Measurements from ENCODE around the gene LRFN3.
"Not testable (repeated sequence)": the region's sequence is repeated elsewhere in the genome, so short reads cannot be mapped to it uniquely, and the experiment has no call there.

LRFN3 gene

DNA sequence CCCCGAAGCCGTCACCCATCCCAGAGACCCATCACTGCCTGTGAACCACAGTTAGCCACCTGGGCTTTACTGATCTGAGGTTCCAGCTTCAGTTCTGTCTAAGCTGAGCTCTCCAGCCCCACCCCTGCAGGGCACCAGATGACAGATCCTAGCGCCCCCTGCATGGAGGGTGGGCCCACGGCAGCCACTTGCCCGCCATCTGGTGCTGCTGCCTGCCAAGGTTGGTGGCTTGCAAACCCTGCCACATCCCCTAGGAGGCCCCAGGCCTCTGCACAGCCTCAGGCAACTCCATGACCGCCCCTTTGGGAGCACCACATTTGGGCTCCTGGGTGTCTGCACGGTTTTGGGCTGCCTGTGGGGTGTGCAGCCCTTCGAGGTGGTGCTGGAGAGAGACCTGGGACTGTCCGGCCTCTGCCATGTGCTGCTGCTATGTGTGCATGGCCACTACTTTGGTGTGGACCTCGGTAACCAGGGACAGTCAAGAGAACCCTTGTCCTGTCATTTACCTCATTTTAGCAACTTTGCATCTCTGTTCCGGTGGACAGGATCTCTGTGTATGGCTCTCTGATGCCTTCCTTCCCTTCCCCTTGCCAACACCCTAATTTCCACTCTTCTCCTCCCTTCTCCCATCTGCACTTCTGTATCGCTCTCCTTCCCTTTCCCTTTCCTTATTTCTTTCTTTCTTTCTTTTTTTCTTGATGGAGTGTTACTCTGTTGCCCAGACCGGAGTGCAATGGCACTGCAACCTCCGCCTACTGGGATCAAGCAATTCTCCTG is 41.5 kb downstream of the LRFN3 start:
- peak in 1 of 5 donors; percentile 28 for DNase-seq

DNA sequence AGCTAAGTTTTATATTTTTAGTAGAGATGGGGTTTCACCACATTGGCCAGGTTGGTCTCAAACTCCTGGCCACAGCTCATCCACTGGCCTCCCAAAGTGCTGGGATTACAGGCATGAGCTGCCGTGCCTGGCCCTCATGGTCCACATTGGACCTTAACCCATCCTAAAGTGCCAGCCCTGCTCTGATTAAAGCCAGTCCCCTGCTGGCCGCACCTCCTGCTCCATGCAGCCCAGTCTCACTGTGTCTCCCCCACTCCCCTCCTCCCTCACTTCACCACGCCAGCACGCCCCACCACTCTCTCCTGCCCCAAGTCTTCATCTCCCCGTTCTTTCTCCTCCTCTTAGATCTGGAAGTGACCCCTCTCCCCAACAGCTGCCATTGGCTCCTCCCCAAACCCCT is 42.1 kb downstream of the LRFN3 start:
- DNase-seq, result no peak

DNA sequence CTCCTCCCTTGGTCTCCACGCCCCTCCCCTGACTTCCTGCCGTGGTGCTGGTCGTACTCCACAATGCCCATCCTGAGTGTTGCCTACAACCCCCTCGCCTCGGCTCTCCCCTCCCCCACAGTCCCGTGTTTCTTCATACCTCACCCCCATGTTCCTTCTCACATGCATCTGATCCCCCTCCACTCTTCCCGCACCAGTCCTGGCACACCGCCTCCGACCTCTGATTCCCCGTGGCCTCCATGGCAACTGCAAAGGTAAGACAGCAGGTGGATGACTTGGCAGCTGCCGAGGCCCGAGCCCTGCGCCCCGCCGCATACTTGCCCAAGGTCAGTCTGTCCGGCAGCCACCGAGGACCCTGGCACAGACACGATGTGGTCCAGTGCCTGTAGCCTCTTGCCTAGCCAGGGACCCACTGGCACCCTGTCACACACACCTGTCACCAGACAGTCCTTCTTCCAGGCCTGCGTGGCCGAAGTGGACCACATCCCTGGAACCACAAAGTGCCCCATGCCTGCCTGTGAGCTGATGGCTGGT is 42.7 kb downstream of the LRFN3 start:
- no peak for DNase-seq

GRCh38 chr19:35980997-35981396 is 44.8 kb downstream of the LRFN3 start:
- DNase-seq, result not testable (repeated sequence)

DNA sequence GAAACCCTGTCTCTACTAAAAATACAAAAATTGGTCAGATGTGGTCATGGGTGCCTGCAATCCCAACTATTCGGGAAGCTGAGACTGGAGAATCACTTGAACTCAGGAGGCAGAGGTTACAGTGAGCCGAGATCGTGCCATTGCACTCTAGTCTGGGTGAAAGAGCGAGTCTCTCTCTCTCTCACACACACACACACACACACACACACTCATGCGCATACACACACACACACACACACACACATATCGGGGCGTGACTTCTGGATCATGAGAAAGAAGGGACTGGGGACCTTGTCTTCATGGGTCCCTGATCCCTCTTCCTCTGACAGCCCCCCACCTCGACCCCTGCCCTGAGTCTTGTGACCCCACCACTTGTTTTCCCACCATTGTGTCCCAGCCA is 47.0 kb downstream of the LRFN3 start:
- DNase-seq, result no peak

GRCh38 chr19:35986111-35986510 is 49.9 kb downstream of the LRFN3 start:
- DNase-seq, result no peak

- no peak for DNase-seq
Measured at GRCh38 chr19:35986664-35987570, 50.7 kb downstream of the LRFN3 start.

DNA sequence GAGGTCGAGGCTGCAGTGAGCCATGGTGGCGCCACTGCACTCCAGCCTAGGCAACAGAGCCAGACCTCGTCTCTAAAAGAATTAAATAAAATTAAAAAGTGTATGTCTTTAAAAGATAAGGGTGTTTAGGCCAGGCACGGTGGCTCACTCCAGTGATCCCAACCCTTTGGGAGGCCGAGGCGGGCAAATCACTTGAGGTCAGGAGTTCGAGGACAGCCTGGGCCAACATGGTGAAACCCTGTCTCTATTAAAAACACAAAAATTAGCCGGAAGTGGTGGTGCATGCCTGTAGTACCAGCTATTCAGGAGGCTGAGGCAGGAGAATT is 51.4 kb downstream of the LRFN3 start:
- DNase-seq, result no peak

DNA sequence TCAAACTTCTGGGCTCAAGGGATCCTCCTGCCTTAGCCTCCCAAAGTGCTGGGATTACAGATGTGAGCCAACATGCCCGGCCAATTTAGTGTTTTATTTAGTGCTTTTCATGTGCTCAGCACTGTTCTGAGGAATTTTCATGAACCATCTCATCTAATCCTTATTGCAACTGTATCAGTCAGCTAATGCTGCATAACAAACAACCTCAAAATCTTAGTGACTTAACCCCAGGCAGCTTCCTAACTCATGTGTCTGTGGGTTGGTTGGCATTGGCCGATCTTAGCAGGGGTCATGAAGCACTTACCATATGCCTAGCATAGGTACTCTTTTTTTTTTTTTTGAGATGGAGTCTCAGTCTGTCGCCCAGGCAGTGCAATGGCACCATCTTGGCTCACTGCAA is 52.6 kb downstream of the LRFN3 start:
- DNase-seq, result no peak

- DNase-seq, result no peak
Measured at GRCh38 chr19:35990156-35990555, 54.0 kb downstream of the LRFN3 start.

DNA sequence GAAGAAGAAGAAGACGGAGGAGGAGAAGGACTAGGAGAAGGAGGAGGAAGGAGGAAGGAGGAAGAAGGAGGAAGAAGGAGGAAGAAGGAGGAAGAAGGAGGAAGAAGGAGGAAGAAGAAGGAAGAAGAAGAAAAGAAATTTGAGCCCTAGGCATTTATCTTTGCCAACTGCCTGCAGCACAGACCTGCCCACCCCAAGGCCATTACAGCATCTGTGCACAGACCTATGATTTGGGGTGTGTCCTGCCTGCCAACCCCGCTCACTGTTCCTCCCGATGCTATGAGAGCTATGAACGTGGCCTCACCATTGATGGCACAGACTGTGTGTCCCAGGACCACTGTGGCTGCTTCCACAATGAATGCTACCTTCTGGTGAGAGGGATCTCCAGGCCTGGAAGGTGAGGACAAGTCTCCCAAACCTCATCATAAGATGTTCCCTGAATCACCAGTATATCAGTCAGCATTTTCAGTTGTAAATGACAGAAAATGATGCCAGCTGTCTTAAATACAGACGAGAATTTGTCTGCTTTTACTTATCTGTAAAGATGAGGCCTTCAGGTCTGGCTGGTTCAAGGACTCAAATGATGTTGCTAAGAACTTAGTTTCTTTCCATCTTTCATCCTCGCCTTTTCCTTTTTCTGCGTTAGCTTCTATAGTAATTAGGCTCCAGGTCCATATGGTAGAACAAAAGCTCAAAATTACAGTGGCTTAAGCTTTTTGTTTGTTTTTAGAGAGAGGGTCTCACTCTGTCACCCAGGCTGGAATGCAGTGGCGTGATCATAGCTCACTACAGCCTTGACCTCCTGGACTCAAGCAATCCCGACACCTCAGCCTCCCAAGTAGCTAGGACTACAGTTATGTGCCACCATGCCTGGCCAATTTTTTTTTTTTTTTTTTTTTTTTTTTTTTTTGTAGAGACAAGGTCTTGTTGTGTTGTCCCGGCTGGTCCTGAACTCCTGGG is 54.9 kb downstream of the LRFN3 start:
- DNase-seq, result no peak

DNA sequence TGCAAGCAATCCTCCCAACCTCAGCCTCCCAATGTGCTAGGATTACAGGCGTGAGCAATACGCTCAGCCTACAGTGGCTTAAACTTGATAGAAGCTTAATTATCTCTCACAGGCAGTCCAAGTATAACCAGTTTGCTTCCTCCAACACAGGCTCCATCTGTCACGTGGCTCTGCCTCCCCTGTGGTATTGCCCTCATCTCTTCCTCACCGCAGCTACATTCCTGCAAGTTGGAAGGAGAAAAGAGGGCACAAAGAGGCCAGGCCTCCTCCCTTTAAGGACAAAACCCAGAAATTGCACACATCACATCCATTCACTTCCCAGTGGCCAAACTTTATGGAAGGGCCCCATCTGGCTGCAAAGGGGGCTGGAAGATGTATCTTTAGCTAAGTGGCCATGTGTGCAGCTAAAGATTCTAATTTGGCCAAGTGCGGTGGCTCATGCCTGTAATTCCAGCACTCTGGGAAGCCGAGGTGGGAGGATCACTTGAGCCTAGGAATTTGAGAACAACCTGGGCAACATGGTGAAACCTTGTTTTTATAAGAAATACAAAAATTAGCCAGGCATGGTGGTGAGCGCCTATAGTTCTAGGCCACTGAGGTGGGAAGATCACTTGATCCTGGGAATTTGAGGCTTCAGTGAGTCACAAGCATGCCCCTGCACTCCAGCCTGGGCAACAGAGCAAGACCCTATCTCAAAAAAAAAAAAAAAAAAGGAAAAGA is 55.7 kb downstream of the LRFN3 start:
- DNase-seq, result no peak

GRCh38 chr19:35992907-35993765 is 57.0 kb downstream of the LRFN3 start:
- no peak for DNase-seq

GRCh38 chr19:35993923-35994598 is 57.9 kb downstream of the LRFN3 start:
- no peak for DNase-seq

All from T-helper 1 cell (primary cell).